Activated T-helper 1 cell treated with anti-CD3 and anti-CD28 coated beads, Interleukin-12 subunit alpha, Interleukin-12 subunit beta, Interleukin-2, Interleukin-4 antibody, amounts not matched to agents 30 ng/mL and 10 ng/mL and 1 ng/mL, durations not matched to agents 14 hours and 24 hours and 36 hours (primary cell): ENCODE measurements around the gene SLC10A3. TPM values are rescaled to one million over a fixed set of nuclear protein-coding genes. Genes with fewer than 3 reads are reported as not detected.

Source experiments
- DNase-seq: peaks from one replicate; pipeline ENCODE4 v3.0.0; 2021; ENCODE audit warnings: low spot score
- H3K27ac Mint-ChIP-seq: one replicate; pipeline ENCODE4 v1.8.0; 2021; ENCODE audit warnings: mild to moderate bottlenecking, mixed read lengths
- H3K27me3 Mint-ChIP-seq: one replicate; pipeline ENCODE4 v1.8.0; 2022; ENCODE audit warnings: mild to moderate bottlenecking, moderate library complexity, mixed read lengths; ENCODE audit not compliant: insufficient read depth
- H3K36me3 Mint-ChIP-seq: one replicate; pipeline ENCODE4 v1.8.0; 2021; ENCODE audit warnings: low read depth, mixed read lengths
- H3K4me1 Mint-ChIP-seq: one replicate; pipeline ENCODE4 v1.8.0; 2021; ENCODE audit warnings: low read depth, mixed read lengths
- H3K4me3 Mint-ChIP-seq: one replicate; pipeline ENCODE4 v1.8.0; 2021; ENCODE audit warnings: mild to moderate bottlenecking, moderate library complexity, mixed read lengths
- H3K9me3 Mint-ChIP-seq: one replicate; pipeline ENCODE4 v1.8.0; 2021; ENCODE audit warnings: mixed read lengths
- intact Hi-C: fragments of 100-400 bp; cut with micrococcal nuclease; formaldehyde crosslinking; loops from one replicate; pipeline ENCODE4 v1.15.1; 2024
- total RNA-seq: library from RNA; stranded (reverse); gene quantifications from 2 replicates; pipeline ENCODE4 v1.2.3, GENCODE V29; 2022

The SLC10A3 gene
- total RNA-seq, 1 donor from 2014 or later: 19.9 TPM

- H3K4me3 Mint-ChIP-seq: peak within 1 kb of the TSS; percentile 85
- H3K9me3 Mint-ChIP-seq: no peaks in the 10 kb centered on the region
- no peaks in the 10 kb centered on the region for H3K27me3 Mint-ChIP-seq
- H3K27ac Mint-ChIP-seq: peak within 1 kb of the TSS; percentile 68
- peaks cover 14% of the 10 kb centered on the region for H3K4me1 Mint-ChIP-seq
- H3K36me3 Mint-ChIP-seq: peaks cover 11% of the 10 kb centered on the region
- intact Hi-C loops: no loop called here
- peak; percentile 46 for DNase-seq
Observed at GRCh38 chrX:154486396-154487207, 3.8 kb downstream of the SLC10A3 start, which contains the start of gene UBL4A. UBL4A (minus strand) TSS chrX:154486615; CDS start chrX:154486584, 31 bp downstream.

DNA sequence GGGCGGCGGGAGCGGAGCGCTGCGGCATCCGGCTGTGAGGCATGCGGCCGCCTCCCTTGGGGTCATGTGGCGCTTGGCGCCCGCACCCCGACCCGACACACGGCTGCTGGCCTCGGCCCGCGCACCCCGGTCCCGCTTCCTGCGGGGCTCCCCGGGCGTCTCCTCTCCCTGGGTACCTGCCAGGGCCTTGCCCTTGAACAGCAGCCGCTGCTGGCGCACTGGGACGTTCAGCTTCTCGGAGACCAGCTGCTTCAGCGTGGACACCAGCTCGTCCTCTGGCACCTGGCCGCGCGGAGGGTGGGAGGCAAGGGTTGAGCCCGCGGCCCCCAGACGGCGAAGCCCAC, 4.4 kb downstream of the SLC10A3 start:
- Mint-ChIP-seq H3K27ac (no peak overlapping the region), H3K4me1 (peaks cover 14% of the 10 kb centered on the region), H3K9me3 (no peaks in the 10 kb centered on the region), H3K27me3 (no peaks in the 10 kb centered on the region), H3K4me3 (no peak overlapping the region), H3K36me3 (peaks cover 11% of the 10 kb centered on the region)
- DNase-seq: peak; percentile 28
- intact Hi-C loops: no loop called here

DNA sequence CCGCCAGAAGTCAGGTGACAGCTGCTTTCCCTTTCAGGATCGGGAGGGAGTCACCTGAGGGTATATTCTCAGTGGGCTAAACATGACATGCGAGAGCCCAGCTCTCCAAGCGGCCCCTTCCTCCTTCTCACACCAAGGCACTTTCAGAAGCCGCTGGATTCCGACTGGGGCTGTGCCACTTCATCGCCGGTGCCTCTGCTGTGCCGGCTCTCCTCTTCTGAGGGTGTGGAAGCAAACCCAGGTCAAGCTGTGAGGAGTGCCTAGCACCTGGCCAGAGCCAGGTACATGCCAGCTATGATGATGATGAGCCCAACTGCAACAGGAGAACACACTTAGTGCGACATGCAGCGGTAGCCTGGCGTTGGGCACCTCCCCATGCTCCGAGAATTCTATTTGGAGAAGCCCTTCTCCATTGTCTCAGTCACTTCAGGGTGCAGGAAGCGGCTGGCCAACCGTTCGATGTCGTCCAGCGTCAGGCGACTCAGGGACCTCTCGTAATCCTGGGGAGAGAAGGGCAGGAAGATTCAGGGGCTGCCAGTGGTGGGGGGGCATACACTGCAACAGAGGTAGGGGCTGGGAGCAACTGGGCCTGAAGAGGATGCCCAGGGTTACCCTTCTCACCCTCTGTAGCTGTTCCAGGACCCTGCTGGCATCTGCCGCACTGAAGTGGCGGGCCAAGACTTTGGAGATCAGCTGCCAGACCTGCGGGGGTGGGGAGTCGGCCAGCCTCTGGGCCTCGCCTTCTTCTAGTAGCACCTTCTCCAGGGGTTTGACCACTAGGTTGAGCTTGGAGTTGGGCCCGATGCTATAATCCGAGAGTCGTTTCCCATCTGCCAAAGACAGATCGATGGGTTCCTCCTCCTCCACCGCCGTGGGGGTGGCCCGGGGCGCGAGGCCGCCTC, 5.0 kb downstream of the SLC10A3 start:
- H3K36me3 Mint-ChIP-seq: peaks cover 11% of the 10 kb centered on the region
- intact Hi-C loops: no loop called here
- H3K27ac Mint-ChIP-seq: peak overlapping the region; percentile 44
- peak overlapping the region; percentile 74 for H3K4me3 Mint-ChIP-seq
- H3K9me3 Mint-ChIP-seq: no peaks in the 10 kb centered on the region
- peaks cover 14% of the 10 kb centered on the region for H3K4me1 Mint-ChIP-seq
- no peaks in the 10 kb centered on the region for H3K27me3 Mint-ChIP-seq
- no peak for DNase-seq

DNA sequence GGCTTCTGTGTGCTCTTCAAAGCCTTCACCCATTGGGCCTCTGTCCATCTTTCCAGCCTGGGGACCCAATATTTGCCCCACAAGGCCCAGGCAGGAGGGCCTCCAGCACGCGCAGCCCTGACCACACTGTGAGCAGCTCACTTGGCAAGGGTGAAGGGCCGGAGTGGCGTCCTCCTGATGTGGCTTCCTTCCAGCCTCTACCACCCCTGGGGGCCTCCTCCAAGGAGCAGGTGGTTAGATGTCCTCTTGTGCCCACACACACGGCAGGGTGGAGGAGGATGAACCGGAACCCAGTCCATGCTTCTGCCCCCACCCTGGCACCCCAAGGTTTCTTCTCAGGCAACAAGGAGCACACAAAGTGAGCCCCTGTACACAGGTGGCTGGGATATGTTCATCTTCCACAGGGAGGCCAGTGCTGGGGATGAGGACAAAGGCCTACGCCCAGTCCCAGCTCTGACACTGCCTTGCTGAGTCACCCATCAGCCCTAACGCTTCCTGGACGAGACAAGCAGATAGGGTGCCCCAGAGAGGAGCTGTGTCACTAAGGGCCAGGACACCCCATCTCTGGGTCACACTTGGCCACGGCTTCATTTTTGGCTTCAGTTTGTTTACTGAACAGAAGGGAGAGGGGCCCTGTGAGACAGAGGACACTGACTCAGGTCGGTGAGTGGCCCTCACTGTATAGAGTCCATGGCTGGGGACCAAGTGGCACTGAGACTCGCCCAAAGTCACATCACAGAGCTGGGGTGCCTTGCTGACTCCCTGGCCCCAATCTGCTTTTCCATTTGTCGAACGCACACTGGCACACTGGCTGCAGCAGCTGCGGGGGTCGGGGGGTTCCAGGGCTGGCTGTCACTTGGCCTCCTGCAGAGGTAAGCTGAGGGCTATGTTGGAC, 5.9 kb downstream of the SLC10A3 start:
- intact Hi-C loops: no loop called here

DNA sequence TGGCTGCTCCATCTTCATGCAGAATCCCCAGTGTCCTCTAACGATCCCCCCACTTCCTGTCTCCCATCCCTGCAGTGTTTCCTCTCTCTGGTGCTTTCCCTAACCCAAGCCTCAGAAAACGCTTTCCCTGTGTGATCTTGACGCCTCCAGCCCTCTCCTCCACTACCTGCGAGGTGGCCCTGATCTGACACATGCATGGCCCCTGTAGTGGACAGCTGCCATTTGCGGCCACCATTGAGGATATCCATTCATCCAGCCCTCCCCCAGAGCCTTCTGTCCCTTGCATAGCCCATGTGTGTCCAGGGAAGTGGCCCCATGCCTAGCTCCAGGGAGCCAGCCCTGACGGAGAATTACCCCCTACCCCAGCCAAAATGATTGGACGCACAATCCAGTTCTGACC, 7.1 kb downstream of the SLC10A3 start:
- peak overlapping the region; percentile 7 for H3K4me3 Mint-ChIP-seq
- intact Hi-C loops: no loop called here

More for the DNA sequence above, 5.9 kb downstream of the SLC10A3 start:
- Mint-ChIP-seq H3K4me3 (peak overlapping the region; percentile 74), H3K9me3 (no peaks in the 10 kb centered on the region), H3K27ac (no peak overlapping the region), H3K36me3 (peaks cover 11% of the 10 kb centered on the region), H3K27me3 (no peaks in the 10 kb centered on the region), H3K4me1 (peaks cover 13% of the 10 kb centered on the region)
- no peak for DNase-seq

DNA sequence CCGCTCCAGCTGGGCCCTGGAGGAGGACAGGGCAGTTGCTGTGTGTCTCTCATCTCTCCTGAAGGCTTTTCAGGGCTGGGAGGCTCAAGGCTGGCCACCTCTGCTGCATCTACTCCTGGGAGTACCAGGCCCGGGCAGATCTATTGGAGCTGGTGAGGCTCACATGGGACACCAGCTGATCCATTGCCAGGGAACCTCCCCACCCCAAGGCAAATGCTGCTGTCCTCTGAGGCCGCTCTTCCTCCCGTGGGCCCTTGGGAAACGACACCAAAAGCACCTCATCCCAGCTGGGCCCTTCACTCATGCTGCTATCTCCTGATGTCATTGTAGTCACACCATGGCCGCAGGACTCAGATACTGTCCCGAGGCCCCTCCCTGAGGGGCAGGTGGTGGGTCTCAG, 7.6 kb downstream of the SLC10A3 start:
- Mint-ChIP-seq H3K27me3 (no peaks in the 10 kb centered on the region), H3K9me3 (no peaks in the 10 kb centered on the region), H3K4me3 (no peak overlapping the region), H3K27ac (no peak overlapping the region), H3K4me1 (peaks cover 11% of the 10 kb centered on the region), H3K36me3 (peaks cover 7% of the 10 kb centered on the region)
- DNase-seq: no peak
- intact Hi-C loops: no loop called here

More for the DNA sequence above, 7.1 kb downstream of the SLC10A3 start:
- Mint-ChIP-seq H3K4me1 (peaks cover 11% of the 10 kb centered on the region), H3K27me3 (no peaks in the 10 kb centered on the region), H3K27ac (no peak overlapping the region), H3K36me3 (peaks cover 11% of the 10 kb centered on the region), H3K9me3 (no peaks in the 10 kb centered on the region)
- no peak for DNase-seq

DNA sequence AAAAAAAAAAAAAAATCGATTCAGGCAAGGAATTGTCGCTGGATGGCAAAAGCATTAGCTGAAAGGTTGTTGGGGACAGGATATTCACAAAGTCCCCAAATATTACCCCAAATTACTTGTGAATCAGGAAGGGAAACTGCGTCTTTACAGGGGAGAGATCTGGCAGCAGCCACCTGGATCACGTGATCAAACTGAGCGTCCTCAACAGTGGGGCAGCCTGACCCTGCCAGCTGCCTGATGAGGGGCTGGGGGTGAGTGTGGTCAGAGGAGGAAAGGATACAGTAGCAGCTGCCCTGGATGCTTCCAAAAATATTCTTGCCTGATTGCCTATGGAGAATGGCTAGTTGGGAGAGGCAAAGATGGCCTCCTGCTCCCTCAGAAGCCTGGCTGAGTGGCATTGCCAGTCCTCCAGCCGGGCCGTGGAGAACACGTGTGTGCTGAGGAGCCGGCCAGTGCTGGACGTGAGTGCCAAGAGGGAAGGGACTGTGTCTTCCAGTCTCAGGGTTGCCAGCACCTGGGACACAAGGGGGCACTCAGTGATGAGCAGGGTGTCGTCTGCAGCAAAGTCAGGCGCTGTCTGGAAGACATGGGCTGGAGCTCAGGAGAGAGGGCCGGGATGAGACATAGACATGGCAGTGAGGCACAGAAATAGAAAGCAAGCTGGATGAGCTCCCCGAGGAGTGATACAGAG, 8.4 kb downstream of the SLC10A3 start:
- intact Hi-C loops: no loop called here
- H3K4me3 Mint-ChIP-seq: peak overlapping the region; percentile 45
- H3K27ac Mint-ChIP-seq: peak overlapping the region; percentile 72
- no peaks in the 10 kb centered on the region for H3K9me3 Mint-ChIP-seq
- peaks cover 17% of the 10 kb centered on the region for H3K4me1 Mint-ChIP-seq
- H3K27me3 Mint-ChIP-seq: no peaks in the 10 kb centered on the region
- no peak for DNase-seq
- H3K36me3 Mint-ChIP-seq: peaks cover 6% of the 10 kb centered on the region

- H3K36me3 Mint-ChIP-seq: peaks cover 6% of the 10 kb centered on the region
- intact Hi-C loops: no loop called here
- H3K9me3 Mint-ChIP-seq: no peaks in the 10 kb centered on the region
- peaks cover 17% of the 10 kb centered on the region for H3K4me1 Mint-ChIP-seq
- no peak overlapping the region for H3K4me3 Mint-ChIP-seq
- H3K27me3 Mint-ChIP-seq: no peaks in the 10 kb centered on the region
- DNase-seq: no peak
- H3K27ac Mint-ChIP-seq: no peak overlapping the region
Observed at GRCh38 chrX:154481195-154481594, 9.2 kb downstream of the SLC10A3 start.

GRCh38 chrX:154478728-154479622, 11.5 kb downstream of the SLC10A3 start, which contains the start of gene LAGE3:
LAGE3 (minus strand) TSS chrX:154479281; CDS start chrX:154478915, 366 bp downstream.
- Mint-ChIP-seq H3K36me3 (peaks cover 10% of the 10 kb centered on the region), H3K9me3 (no peaks in the 10 kb centered on the region), H3K4me1 (peaks cover 23% of the 10 kb centered on the region), H3K27me3 (no peaks in the 10 kb centered on the region), H3K27ac (peak within 1 kb of the TSS; percentile 91), H3K4me3 (peak within 1 kb of the TSS; percentile 88)
- intact Hi-C loops: loop anchor here (1.0 to 5.0 kb wide), 9 partner anchors 11 to 552 kb away; partner anchors contain the start of genes ARHGAP4, FAM3A, FAM50A and G6PD
- peak; percentile 93 for DNase-seq

DNA sequence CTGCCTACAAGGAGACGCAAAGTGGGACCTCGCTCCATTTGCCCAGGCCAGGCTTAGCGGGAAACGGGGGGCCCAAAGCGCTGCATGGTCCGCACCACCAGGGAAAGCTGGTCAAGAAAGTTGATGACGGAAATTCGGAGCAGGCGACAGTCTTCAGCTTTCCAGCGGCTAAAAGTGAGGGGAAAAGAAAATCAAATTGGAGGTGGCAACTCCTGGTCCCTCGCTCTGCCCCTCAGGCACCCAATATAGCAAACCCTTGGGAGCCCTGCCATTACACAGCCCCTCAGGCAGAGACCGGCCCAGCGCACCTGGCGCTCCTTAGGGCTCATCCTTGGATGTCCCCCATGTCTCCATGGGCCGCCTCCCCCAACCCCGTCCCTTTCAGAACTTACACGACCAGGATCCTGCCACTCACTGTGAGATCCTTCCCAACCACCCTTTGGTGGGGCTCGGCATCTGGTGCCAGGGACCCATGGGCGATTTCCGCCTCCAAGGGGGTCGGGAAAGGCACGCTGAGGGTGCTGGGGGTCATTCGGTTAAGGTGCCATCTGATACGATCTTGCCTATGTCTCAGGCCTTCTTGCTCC, 12.4 kb downstream of the SLC10A3 start:
- H3K4me1 Mint-ChIP-seq: peaks cover 18% of the 10 kb centered on the region

GRCh38 chrX:154476821-154477220, 13.6 kb downstream of the SLC10A3 start:
- intact Hi-C loops: loop anchor here (5.0 kb wide), 2 partner anchors 65 to 550 kb away; partner anchors contain the start of genes ARHGAP4 and TAFAZZIN
- peaks cover 18% of the 10 kb centered on the region for H3K4me1 Mint-ChIP-seq
- no peaks in the 10 kb centered on the region for H3K27me3 Mint-ChIP-seq
- H3K27ac Mint-ChIP-seq: no peak overlapping the region
- H3K36me3 Mint-ChIP-seq: peaks cover 4% of the 10 kb centered on the region
- no peaks in the 10 kb centered on the region for H3K9me3 Mint-ChIP-seq
- H3K4me3 Mint-ChIP-seq: no peak overlapping the region
- no peak for DNase-seq

More for the DNA sequence above, 12.4 kb downstream of the SLC10A3 start:
- no peak for DNase-seq
- intact Hi-C loops: loop anchor here (1.0 to 5.0 kb wide), 6 partner anchors 34 to 551 kb away; partner anchors contain the start of genes ARHGAP4, FAM50A, G6PD and GDI1
- H3K36me3 Mint-ChIP-seq: peaks cover 4% of the 10 kb centered on the region
- peak overlapping the region; percentile 77 for H3K27ac Mint-ChIP-seq
- no peaks in the 10 kb centered on the region for H3K9me3 Mint-ChIP-seq
- peak overlapping the region; percentile 88 for H3K4me3 Mint-ChIP-seq
- H3K27me3 Mint-ChIP-seq: no peaks in the 10 kb centered on the region
